ACHN (cell line): ENCODE measurements around the gene NDUFAF8.

Experiments used
- DNase-seq: peaks from one replicate; pipeline ENCODE4 v3.0.0-alpha.2; 2015
- in situ Hi-C: cut with HindIII; loops from 2 replicates; pipeline ENCODE4 v1.10.0; 2017; ENCODE audit warnings: low sequenced_read_pairs, low pct_ligation_motif_present, low pct_unique_long_range_greater_than_20kb

The NDUFAF8 gene

GRCh38 chr17:81234940-81235821, 3.9 kb upstream of the NDUFAF8 start:
- DNase-seq = no peak
- in situ Hi-C loops = no loop called here

DNA sequence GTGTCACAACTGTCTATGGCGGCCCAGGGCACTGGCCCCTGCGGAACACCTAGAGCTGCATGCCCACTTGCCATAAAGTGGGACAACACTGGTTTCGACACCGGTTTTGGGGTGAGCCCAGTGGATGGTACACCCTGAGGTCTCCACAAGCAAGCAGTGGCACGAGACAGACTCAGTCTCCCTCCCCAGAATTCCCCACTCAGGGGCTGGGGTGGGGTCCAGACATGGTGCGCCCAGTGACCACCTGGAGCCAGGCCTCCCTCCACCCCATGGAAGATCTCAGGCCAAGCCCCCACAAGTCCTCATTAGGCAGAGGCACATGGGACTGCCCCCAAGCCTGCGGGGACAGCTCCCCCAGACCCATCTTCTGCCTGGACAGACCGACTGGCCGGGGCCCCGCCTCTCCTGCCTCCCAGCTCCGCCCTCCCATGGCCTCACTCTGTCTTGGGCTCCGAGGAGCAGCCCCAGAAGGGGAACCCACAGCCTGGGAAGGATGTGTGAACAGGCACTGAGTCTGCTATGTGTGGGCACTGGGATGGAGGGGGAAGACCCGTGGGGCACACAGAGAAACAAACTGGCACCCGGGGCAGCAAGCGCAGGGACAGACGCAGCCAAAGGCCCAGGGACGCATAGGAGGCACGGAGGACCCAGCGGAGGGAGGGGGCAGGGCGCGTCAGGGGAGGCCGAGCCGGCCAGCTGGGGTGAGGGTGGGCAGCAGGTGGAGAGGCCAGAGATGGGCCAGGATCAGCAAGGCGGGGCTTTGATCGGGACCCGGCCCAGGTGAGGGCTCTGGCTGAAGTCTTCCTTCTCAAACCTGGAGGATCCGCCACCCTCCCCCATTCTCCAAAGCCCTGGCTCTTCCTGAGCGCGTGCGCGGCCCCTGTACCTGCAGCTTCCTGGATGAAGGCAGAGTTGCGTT, 3.0 kb upstream of the NDUFAF8 start:
- in situ Hi-C loops = no loop called here
- DNase-seq = no peak

- DNase-seq = no peak
- in situ Hi-C loops = no loop called here
Measured at GRCh38 chr17:81236784-81237183, 2.3 kb upstream of the NDUFAF8 start.

DNA sequence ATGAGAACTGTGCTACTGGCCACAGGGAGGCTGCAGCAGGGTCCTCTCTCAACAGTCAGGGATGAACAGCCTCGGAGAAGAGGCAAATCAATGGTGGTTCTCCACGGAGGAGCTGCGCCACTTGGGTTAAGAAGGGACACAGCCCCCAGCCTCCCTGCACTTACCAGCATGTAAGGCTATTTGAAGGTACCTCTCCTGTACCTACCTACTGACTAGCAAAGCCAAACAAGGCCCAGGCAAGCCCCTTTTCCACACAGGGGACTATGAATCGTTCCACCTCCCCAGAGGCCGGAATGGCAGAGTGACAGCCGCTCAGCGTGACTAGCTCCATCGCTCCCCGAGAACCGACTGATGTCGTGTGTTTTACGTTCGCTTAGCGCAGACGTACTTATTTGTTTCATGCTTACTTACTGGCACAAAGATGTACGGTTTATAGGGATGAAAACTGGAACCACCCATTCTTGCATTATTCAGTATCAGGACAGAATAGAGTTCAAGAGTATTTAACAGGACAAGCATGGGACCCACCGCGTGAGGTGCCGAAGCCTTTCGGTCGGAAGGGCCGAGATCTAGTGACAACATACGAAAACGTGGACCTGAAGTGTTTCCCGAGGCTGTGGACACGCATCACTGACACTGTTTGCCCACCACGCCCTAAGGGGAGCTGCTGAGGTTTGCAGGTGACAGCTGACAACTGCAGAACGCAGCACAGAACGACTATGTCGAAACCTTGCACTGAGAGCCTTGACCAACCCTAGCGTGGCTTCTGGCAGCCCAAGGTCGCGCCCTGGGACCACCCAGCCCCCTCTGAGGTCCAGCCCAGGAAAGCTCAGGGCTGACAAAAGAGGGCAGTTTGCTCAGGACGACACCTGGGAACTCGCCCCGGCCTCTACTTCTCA, 1.3 kb upstream of the NDUFAF8 start:
- DNase-seq = no peak
- in situ Hi-C loops = no loop called here

DNA sequence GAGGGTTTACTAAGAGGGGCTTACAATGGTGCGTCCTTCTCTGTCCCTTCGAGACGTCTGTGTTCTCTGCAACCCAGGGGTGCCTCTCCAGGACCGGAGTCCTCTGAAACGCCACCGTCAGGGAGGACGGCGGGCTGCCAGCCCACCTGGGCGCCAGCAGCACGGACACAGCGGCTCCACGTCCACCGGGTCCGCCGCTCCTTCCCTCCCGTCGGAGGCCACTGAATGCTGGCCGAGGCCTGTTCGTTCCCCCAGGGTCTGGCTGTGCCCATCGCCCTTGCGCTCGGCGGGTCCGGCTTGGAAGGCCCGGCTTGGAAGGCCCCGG, 666 bp upstream of the NDUFAF8 start:
- in situ Hi-C loops = no loop called here
- DNase-seq = no peak

DNA sequence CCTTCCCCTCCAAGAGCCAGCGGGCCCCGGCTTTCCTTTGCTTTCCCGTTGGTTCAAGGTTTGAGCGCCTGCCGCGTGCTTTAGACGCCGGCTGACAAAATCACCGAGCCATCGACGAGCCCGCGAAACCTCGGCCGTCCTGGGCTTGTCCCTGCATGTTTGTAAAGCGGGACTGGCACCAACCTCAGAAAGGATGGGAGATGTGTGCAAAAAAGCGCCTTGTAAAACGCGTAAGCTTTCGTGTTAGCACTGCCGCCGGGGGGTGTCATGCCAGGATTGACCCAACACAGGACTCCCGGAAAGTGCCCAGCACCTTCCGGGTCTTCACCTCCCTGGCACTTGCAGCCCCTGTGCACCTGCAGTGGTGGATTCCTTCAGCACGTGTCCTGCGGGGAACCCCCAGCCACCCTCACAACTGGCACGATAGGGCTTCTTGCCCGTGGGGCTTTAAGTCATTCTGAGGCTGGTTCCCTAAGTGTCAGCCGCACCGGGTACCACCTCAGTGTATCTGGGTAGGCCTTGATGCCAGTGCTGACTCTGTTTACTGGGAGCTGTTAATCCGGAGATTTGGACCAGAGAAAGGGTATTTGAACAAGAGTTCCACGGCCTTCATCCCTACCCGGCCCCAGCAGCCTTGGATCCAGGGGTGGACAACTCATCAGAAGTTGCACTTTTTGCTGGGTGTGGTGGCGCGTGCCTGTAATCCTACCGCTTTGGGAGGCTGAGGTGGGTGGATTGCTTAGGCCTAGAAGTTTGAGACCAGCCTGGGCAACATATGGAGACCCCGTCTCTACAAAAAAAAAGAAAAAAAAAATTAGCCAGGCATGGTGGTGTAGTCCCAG, 817 bp downstream of the NDUFAF8 start:
- peak; percentile 41 for DNase-seq
- in situ Hi-C loops = no loop called here

- no peak for DNase-seq
- in situ Hi-C loops = no loop called here
Measured at GRCh38 chr17:81240761-81241160, 1.6 kb downstream of the NDUFAF8 start.

DNA sequence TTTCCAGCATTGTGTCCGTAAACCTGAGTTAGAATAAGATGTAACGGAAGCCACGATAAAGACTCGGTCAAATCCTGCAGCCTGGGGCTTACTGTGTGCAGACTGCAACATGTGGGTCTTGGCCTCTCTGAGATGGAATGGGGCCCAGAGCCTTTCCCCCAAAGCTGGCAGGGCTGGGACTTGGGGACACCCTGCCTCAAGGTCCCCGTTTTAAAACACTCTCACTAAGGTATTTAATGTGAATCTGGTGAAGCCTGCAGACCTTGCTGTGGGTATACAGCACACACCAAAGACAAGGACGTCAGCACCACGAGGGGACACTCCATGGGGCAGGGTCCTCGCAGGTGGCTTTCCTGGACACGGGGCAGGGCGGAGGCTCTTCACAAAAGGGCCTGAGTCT, 2.1 kb downstream of the NDUFAF8 start:
- in situ Hi-C loops = no loop called here
- DNase-seq = no peak

DNA sequence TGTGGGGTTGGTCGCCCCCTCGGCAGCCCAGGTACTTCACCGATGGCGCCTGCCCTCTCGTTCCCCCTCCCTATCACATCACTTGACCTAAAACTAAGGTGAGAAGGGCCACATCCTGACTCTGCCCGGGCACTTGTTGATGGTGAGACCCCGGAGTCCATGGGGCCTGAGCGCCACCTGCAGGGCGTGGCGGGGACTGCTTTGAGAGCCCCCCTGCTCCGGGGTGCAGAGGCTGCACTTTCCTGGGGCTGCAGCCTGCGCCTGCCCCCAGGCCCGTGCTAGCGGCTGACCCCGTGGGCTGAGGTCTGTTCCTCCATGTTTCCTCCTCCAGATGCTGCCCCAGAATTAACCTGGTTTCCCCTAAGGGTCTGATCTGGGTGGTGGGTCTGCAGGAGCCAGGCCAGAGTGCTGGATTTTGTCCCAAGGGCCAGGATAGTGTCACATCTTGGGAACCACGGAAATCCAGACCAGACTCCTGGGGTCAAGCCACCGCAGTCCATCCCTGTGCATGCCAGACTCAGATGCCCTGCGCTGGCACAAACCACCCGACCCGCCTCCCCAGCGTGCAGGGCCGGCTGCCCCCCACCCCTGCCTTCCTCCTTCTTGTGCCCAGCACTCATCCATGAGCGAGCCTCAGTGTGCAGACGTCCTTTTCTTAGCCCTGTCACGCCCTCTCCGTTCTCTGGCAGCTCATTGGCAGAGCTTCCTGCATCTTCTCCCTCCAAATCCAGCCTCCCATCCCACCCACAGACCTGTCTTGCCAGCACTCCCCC, 2.7 kb downstream of the NDUFAF8 start:
- in situ Hi-C loops = no loop called here
- peak; percentile 49 for DNase-seq

DNA sequence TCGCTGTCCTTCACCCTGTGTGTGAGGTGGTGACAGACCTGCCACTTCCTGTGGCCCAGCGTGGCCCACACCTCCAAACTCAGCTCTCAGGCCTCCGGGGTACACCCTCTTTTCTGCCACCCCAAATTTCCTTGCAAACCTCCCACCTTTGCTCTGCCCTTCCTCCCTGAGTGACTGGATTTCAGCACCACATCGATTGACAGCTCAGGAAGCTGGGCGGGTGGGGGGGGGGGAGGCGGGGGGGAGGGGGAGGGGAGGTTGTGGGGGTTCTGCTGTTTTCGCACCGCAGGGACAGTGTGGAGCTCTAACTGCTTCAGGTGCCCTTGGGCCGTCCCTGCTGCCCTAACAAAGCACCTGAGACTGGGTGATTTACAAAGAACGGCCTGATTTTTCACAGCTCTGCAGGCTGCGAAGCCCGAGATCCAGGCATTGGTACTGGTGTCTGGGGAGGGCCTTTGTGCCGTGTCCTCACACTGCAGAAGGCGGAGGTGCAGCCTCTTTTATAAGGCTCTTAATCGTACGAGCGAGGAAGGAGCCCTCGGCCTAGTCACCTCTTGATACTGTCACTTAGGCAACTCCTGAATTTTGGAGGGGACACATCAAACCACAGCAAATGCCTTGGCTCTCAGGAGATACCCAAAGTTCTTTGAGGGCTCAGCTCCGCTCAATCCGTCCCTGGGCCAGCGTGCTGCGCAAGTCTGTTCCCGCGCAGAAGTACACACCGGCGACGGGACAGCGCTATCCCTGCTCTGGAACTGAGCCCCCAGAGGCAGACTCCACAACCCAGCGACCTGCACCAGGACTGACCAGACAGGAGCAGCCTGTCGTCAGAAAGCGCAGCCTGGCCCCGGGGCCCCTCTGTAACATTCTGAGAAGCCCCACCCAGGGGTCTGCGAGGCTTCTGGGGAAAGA, 3.6 kb downstream of the NDUFAF8 start:
- no peak for DNase-seq
- in situ Hi-C loops = no loop called here

GRCh38 chr17:81243333-81243664, 4.2 kb downstream of the NDUFAF8 start:
- in situ Hi-C loops = no loop called here
- DNase-seq = no peak

GRCh38 chr17:81244358-81245023, 5.4 kb downstream of the NDUFAF8 start:
- DNase-seq = no peak
- in situ Hi-C loops = no loop called here

GRCh38 chr17:81245024-81245664, 6.0 kb downstream of the NDUFAF8 start:
- in situ Hi-C loops = no loop called here
- peak; percentile 65 for DNase-seq

DNA sequence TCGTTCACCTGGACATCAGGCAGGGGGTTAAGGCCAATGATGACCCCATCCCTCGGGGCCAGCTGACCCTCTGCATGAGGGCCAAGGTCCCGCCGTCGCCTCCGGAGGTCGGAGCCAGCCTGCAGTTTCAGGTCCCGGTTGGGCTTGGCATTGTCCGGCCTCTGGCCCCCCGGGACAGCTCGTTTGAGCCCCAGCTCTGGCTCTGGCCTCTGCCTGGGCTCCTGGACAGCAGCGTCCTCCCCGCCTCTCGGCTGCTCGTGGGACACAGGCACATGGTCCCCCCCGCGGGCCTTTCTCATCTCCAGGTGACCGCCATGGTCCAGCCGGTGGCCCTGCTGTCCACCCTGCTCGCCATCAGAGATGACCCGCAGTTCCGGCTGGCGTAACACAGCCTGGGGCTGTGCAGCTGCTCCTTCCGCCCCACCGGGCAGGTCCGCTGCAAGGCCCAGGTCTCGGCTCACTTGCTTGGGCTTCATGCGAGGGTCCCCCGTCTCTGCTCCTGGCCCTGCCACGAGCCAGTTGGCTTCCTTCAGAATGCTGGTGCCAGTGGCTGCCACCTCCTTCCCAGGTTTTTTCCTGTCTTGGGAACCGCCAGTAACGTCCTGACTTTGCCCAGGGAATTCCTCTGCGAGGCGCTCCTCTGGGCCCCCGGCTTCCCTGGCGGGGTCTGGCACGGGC, 6.7 kb downstream of the NDUFAF8 start:
- in situ Hi-C loops = no loop called here
- no peak for DNase-seq

DNA sequence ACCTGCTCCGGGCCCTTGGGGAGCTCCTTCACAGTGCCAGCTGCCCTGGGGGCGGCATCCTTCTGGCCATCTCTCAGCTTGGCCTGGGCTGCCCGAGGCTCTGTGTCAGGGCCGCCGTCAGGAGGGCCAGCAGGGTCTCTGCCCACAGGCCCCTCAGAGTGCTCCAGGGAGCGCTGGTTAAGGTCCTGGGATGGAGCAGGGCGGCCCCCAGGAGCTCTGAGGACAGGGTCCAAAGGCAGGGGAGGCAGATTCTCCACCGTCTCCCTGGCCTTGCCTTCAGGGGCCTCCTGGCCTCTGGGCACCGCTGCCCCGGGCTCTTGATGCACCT, 7.2 kb downstream of the NDUFAF8 start:
- in situ Hi-C loops = no loop called here
- no peak for DNase-seq
